ENCODE results near the gene ARHGEF12. TPM values are rescaled to one million over a fixed set of nuclear protein-coding genes. Genes with fewer than 3 reads are reported as not detected.

ARHGEF12 gene
- total and polyA plus RNA-seq, 2 experiments from 2014 or later = 9.0 to 38.9 TPM

DNA sequence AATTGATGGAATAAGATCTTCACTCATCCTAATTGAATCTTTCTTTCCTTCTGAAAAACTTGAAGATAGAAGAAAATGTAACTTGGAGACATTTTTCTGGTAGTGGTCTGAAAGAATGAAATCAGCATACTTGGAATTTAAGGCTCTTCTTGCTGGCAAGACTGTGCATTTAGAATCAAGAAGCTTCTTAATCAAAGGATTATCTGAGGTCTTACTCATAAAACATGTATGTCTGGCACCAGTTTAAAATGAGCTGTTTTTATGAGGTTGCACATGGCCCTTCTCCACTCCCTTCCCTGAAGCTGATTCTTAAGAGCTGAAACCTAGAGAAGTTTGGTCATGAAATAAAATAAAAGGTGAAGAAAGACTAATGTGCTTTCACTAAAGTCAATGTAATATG is 77.3 kb downstream of the ARHGEF12 start:
- no peaks in the 10 kb centered on the region for H3K27me3 Mint-ChIP-seq (ENCODE audit: insufficient read depth, low read depth, poor library complexity)
- no peaks in the 10 kb centered on the region for H3K36me3 Mint-ChIP-seq (ENCODE audit: low read depth)
- no peaks in the 10 kb centered on the region for H3K9me2 ChIP-seq (ENCODE audit: insufficient read depth)
- H3K27ac ChIP-seq (ENCODE audit: low read depth) = no peak overlapping the region
- H3K4me1 Mint-ChIP-seq = peaks cover 6% of the 10 kb centered on the region; the same call in 2 of the 3 replicates
- H3K4me3 ChIP-seq = no peak overlapping the region
- no peaks in the 10 kb centered on the region for H3K4me1 ChIP-seq (ENCODE audit: insufficient read depth)
- H3F3A ChIP-seq (replicated peaks; ENCODE audit: low read depth) = no peaks in the 10 kb centered on the region
- no peak overlapping the region for H2AFZ ChIP-seq
- H3K27ac Mint-ChIP-seq = no peak overlapping the region
- no peak for TF ChIP-seq CTCF (conservative IDR thresholded peaks at IDR 0.05; ENCODE audit: low read depth in 2 of 2)
- no peak for TF ChIP-seq ZNF331 (CRISPR knock-in tag; IDR thresholded peaks at IDR 0.05; ENCODE audit: low read depth)
- no peak for TF ChIP-seq EZH2phosphoT487 (IDR thresholded peaks at IDR 0.05; ENCODE audit: unreplicated experiment)
- TF ChIP-seq NANOG (IDR thresholded peaks at IDR 0.05; ENCODE audit: borderline replicate concordance) = no peak
- no peak for TF ChIP-seq POLR2AphosphoS5 (IDR thresholded peaks at IDR 0.05; ENCODE audit: low read depth)
- TF ChIP-seq JUNB (IDR thresholded peaks at IDR 0.05; ENCODE audit: unreplicated experiment) = no peak
- no peak for TF ChIP-seq ZNF462 (CRISPR knock-in tag; IDR thresholded peaks at IDR 0.05)
- TF ChIP-seq STAT1 (IDR thresholded peaks at IDR 0.05; ENCODE audit: unreplicated experiment) = no peak
- TF ChIP-seq, protein P1, sequence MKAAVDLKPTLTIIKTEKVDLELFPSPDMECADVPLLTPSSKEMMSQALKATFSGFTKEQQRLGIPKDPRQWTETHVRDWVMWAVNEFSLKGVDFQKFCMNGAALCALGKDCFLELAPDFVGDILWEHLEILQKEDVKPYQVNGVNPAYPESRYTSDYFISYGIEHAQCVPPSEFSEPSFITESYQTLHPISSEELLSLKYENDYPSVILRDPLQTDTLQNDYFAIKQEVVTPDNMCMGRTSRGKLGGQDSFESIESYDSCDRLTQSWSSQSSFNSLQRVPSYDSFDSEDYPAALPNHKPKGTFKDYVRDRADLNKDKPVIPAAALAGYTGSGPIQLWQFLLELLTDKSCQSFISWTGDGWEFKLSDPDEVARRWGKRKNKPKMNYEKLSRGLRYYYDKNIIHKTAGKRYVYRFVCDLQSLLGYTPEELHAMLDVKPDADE (IDR thresholded peaks at IDR 0.05) = no peak
- TF ChIP-seq, protein P2, sequence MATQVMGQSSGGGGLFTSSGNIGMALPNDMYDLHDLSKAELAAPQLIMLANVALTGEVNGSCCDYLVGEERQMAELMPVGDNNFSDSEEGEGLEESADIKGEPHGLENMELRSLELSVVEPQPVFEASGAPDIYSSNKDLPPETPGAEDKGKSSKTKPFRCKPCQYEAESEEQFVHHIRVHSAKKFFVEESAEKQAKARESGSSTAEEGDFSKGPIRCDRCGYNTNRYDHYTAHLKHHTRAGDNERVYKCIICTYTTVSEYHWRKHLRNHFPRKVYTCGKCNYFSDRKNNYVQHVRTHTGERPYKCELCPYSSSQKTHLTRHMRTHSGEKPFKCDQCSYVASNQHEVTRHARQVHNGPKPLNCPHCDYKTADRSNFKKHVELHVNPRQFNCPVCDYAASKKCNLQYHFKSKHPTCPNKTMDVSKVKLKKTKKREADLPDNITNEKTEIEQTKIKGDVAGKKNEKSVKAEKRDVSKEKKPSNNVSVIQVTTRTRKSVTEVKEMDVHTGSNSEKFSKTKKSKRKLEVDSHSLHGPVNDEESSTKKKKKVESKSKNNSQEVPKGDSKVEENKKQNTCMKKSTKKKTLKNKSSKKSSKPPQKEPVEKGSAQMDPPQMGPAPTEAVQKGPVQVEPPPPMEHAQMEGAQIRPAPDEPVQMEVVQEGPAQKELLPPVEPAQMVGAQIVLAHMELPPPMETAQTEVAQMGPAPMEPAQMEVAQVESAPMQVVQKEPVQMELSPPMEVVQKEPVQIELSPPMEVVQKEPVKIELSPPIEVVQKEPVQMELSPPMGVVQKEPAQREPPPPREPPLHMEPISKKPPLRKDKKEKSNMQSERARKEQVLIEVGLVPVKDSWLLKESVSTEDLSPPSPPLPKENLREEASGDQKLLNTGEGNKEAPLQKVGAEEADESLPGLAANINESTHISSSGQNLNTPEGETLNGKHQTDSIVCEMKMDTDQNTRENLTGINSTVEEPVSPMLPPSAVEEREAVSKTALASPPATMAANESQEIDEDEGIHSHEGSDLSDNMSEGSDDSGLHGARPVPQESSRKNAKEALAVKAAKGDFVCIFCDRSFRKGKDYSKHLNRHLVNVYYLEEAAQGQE (IDR thresholded peaks at IDR 0.05; ENCODE audit: unreplicated experiment) = no peak
- no peak for TF ChIP-seq ZNF114 (CRISPR knock-in tag; IDR thresholded peaks at IDR 0.05)
- TF ChIP-seq EZH2 (IDR thresholded peaks at IDR 0.05; ENCODE audit: low read depth, unreplicated experiment) = no peak
- TF ChIP-seq CREB1 (CRISPR knock-in tag; IDR thresholded peaks at IDR 0.05; ENCODE audit: low read depth) = no peak
- no peaks in the 10 kb centered on the region for H3K79me2 ChIP-seq (replicated peaks; ENCODE audit: insufficient read depth)
- ATAC-seq (no peak), DNase-seq (ENCODE audit: low spot score) (no peak)
- H3K27me3 ChIP-seq (ENCODE audit: insufficient read depth) = no peaks in the 10 kb centered on the region
- no peak overlapping the region for H3K4me3 Mint-ChIP-seq
- no peaks in the 10 kb centered on the region for H4K20me1 ChIP-seq (replicated peaks; ENCODE audit: insufficient read depth)
- H3K9me3 Mint-ChIP-seq = no peaks in the 10 kb centered on the region
- no peaks in the 10 kb centered on the region for H3K36me3 ChIP-seq (ENCODE audit: insufficient read depth)
- no peak overlapping the region for H3K4me2 ChIP-seq
